Neutrophil (primary cell): ENCODE measurements around the gene ZFY.
A peak's percentile ranks its signal among the peaks of the same experiment; 100 is the strongest.
"Not testable (repeated sequence)": the region's sequence is repeated elsewhere in the genome, so short reads cannot be mapped to it uniquely, and the experiment has no call there.

Source experiments
- H3K27ac ChIP-seq: fragments of 200-600 bp; sonication (generic); 2 replicates; pipeline ENCODE4 v1.5.1; 2016; ENCODE audit warnings: mild to moderate bottlenecking, moderate library complexity
- H3K27me3 ChIP-seq: fragments of 200-600 bp; sonication (generic); 2 replicates; pipeline ENCODE4 v1.6.0; 2016; ENCODE audit warnings: mild to moderate bottlenecking
- H3K36me3 ChIP-seq: fragments of 200-600 bp; sonication (generic); 2 replicates; pipeline ENCODE4 v1.5.1; 2017
- H3K4me1 ChIP-seq, 2 experiments: fragments of 200-600 bp in 1 of 2; sonication (generic) in 1 of 2; 1 replicate in 1 of 2; 2 replicates in 1 of 2; pipeline versions ENCODE4 v1.5.1 to v1.6.1; 2013 to 2016; ENCODE audit warnings: low read depth in 1 of 2, low read length in 1 of 2, mild to moderate bottlenecking in 1 of 2, moderate library complexity in 1 of 2; ENCODE audit not compliant: control insufficient read depth in 1 of 2, insufficient read depth in 1 of 2
- H3K4me3 ChIP-seq, 2 experiments: fragments of 200-600 bp in 1 of 2; sonication (generic) in 1 of 2; 1 replicate in 1 of 2; 2 replicates in 1 of 2; pipeline ENCODE4 v1.5.1; 2013 to 2016; ENCODE audit warnings: low read depth in 1 of 2, low read length in 1 of 2, mild to moderate bottlenecking in 1 of 2, moderate library complexity in 1 of 2
- H3K9me3 ChIP-seq: fragments of 200-600 bp; sonication (generic); 2 replicates; pipeline ENCODE4 v1.5.1; 2016
- CTCF ChIP-seq: fragments of 200-600 bp; sonication (generic); IDR thresholded peaks from 2 replicates; pipeline ENCODE4 v1.5.1; 2016; ENCODE audit warnings: antibody characterized with exemption

Gene ZFY

GRCh38 chrY:3002190-3002589 is 67.0 kb downstream of the ZFY start:
- H3K27ac ChIP-seq: peak overlapping the region; percentile 88
- H3K4me1 ChIP-seq: peaks cover 0 to 60% of the 10 kb centered on the region in 2 experiments
- H3K27me3 ChIP-seq: no peaks in the 10 kb centered on the region
- TF ChIP-seq CTCF: no peak
- no peaks in the 10 kb centered on the region for H3K36me3 ChIP-seq
- H3K9me3 ChIP-seq: no peaks in the 10 kb centered on the region
- H3K4me3 ChIP-seq: peak overlapping the region; percentile 23 to 62

- TF ChIP-seq CTCF: no peak
- no peaks in the 10 kb centered on the region for H3K27me3 ChIP-seq
- H3K36me3 ChIP-seq: no peaks in the 10 kb centered on the region
- peaks cover 0 to 67% of the 10 kb centered on the region in 2 experiments for H3K4me1 ChIP-seq
- peak overlapping the region; percentile 54 to 62 for H3K4me3 ChIP-seq
- H3K9me3 ChIP-seq: no peaks in the 10 kb centered on the region
- peak overlapping the region; percentile 88 for H3K27ac ChIP-seq
Measured at GRCh38 chrY:3002680-3003515, 67.7 kb downstream of the ZFY start.

- H3K4me1 ChIP-seq: peaks cover 0 to 73% of the 10 kb centered on the region in 2 experiments
- H3K27ac ChIP-seq: peak overlapping the region; percentile 88
- H3K36me3 ChIP-seq: no peaks in the 10 kb centered on the region
- H3K9me3 ChIP-seq: no peaks in the 10 kb centered on the region
- peak overlapping the region; percentile 54 to 62 for H3K4me3 ChIP-seq
- no peak for TF ChIP-seq CTCF
- no peaks in the 10 kb centered on the region for H3K27me3 ChIP-seq
Measured at GRCh38 chrY:3003516-3003830, 68.3 kb downstream of the ZFY start.

GRCh38 chrY:3003846-3004245 is 68.7 kb downstream of the ZFY start:
- Histone ChIP-seq H3K27ac (peak overlapping the region; percentile 88), H3K9me3 (no peaks in the 10 kb centered on the region), H3K36me3 (no peaks in the 10 kb centered on the region), H3K4me3 (peak overlapping the region; percentile 54 to 62), H3K4me1 (peaks cover 0 to 77% of the 10 kb centered on the region in 2 experiments), H3K27me3 (no peaks in the 10 kb centered on the region)
- TF ChIP-seq CTCF: no peak

GRCh38 chrY:3006031-3006430 is 70.8 kb downstream of the ZFY start:
- H3K4me1 ChIP-seq: peaks cover 0 to 81% of the 10 kb centered on the region in 2 experiments
- not testable (repeated sequence) for H3K9me3 ChIP-seq, H3K27me3 ChIP-seq, H3K36me3 ChIP-seq
- peak overlapping the region; percentile 88 for H3K27ac ChIP-seq
- H3K4me3 ChIP-seq: peak overlapping the region; percentile 54 to 62

DNA sequence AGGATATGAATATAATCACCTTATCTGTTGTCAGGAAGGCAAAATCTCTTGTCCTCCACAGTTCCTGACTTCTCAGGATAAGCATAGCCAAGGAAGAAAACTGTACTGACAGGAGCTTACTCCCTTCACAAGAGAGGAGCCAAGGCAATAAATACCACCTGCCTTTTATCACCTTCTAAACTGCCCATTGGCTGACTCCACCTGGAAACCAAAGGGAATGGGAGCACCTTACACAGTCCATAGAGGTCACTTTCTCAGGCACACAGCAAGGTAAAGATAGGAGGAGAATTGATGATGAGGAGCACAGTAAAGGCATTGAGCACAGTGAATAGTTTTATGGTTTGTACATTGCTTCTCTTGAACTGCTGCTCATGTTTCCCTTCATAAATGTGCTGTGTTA is 72.8 kb downstream of the ZFY start:
- no peaks in the 10 kb centered on the region for H3K36me3 ChIP-seq
- no peaks in the 10 kb centered on the region for H3K27me3 ChIP-seq
- TF ChIP-seq CTCF: no peak
- H3K4me1 ChIP-seq: peaks cover 0 to 67% of the 10 kb centered on the region in 2 experiments
- H3K27ac ChIP-seq: peak overlapping the region; percentile 88
- H3K9me3 ChIP-seq: no peaks in the 10 kb centered on the region
- no peak overlapping the region for H3K4me3 ChIP-seq
